SJSA1 (cell line): ENCODE data around the gene PIM2. TPM values are rescaled to one million over a fixed set of nuclear protein-coding genes. Genes with fewer than 3 reads are reported as not detected.

Experiments used
- DNase-seq, 2 experiments: peaks; one replicate each; pipeline ENCODE4 v3.0.0-alpha.2; 2015 to 2020; ENCODE audit warnings: low spot score in 2 of 2, low read depth in 1 of 2
- H3K27ac ChIP-seq: fragments of 250-450 bp; sonication (Bioruptor Pico); 2 replicates; pipeline ENCODE4 v1.5.1; 2020; ENCODE audit warnings: mild to moderate bottlenecking, moderate library complexity
- H3K27me3 ChIP-seq: fragments of 250-450 bp; sonication (Bioruptor Pico); replicated peaks from 2 replicates; pipeline ENCODE4 v1.5.1; 2020; ENCODE audit warnings: mild to moderate bottlenecking, moderate library complexity
- H3K36me3 ChIP-seq: fragments of 250-450 bp; sonication (Bioruptor Pico); 2 replicates; pipeline ENCODE4 v1.5.1; 2020; ENCODE audit warnings: mild to moderate bottlenecking
- H3K4me1 ChIP-seq: fragments of 250-450 bp; sonication (Bioruptor Pico); replicated peaks from 2 replicates; pipeline ENCODE4 v1.6.1; 2021; ENCODE audit warnings: mild to moderate bottlenecking
- H3K4me3 ChIP-seq: fragments of 250-450 bp; sonication (Bioruptor Pico); 2 replicates; pipeline ENCODE4 v1.5.1; 2020; ENCODE audit warnings: mild to moderate bottlenecking
- H3K9me3 ChIP-seq: fragments of 250-450 bp; sonication (Bioruptor Pico); replicated peaks from 2 replicates; pipeline ENCODE4 v1.5.1; 2020; ENCODE audit warnings: mild to moderate bottlenecking
- total RNA-seq: library from RNA; depleted of rRNA; stranded (reverse); fragments of >200 nt; shearing (Covaris generic); gene quantifications from 2 replicates; pipeline ENCODE4 v1.2.3, GENCODE V29; 2014

Gene PIM2
- total RNA-seq, 1 experiment from 2014 or later, result 10.8 TPM

DNA sequence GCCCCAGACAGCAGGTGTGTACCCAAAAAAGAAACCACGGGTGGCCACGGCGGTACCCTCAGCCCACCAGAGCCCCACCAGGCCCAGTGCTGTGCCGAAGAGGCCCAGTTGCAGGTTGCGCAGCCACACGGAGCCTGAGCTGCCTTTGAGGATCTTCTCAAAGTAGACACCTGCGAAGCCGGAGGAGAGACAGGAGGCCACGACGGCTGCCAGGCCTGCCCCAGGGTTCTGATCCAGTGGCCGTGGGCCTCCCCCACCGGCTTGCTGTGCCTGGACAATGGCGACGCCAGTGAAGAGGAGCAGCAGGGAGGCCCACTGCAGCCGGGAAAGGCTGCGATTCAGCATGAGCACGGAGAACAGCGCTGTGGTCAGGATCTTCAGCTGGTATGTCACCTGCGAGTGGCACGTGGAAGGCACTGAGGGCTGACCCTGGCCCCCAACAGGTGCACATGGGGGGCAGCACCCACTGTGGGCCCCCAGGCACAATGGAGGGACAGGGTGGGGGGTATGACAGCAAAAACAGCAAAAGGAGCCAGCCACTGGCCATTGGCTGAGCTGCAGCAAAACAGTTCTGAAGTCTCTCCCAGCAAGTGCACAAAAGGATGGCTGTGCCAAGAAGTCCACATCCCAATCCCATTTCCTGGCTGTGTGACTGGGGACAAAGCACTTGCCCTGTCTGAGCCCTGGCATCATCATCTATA is 13.6 kb downstream of the PIM2 start:
- H3K9me3 ChIP-seq, result no peaks in the 10 kb centered on the region

DNA sequence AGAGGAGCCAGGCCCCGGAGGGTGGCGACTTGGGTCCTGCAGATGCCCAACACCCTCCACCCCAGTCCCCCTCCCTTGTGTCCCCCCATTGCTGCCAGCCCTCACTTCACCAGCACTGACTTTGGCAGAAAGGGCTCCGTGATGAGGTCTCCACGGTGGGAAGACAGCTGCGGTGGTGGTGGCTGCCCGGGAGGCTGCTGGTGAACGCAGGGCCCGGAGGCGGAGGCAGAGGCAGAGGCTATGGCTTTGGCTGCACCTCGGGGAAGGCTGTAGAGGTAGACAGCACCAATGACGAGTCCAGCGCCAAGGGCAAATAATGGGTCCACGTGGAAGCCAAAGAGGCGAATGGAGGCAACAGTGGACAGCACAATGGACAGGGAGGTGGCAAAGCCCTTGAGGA is 14.2 kb downstream of the PIM2 start:
- H3K4me1 ChIP-seq, result no peaks in the 10 kb centered on the region
- H3K36me3 ChIP-seq, result peaks cover 20% of the 10 kb centered on the region
- H3K4me3 ChIP-seq, result no peak overlapping the region
- no peak overlapping the region for H3K27ac ChIP-seq
- H3K27me3 ChIP-seq, result no peaks in the 10 kb centered on the region
- no peak for DNase-seq
- no peaks in the 10 kb centered on the region for H3K9me3 ChIP-seq

More for the DNA sequence above, 13.6 kb downstream of the PIM2 start:
- Histone ChIP-seq H3K4me1 (no peaks in the 10 kb centered on the region), H3K27ac (no peak overlapping the region), H3K27me3 (no peaks in the 10 kb centered on the region), H3K36me3 (peaks cover 19% of the 10 kb centered on the region), H3K4me3 (no peak overlapping the region)
- no peak for DNase-seq

DNA sequence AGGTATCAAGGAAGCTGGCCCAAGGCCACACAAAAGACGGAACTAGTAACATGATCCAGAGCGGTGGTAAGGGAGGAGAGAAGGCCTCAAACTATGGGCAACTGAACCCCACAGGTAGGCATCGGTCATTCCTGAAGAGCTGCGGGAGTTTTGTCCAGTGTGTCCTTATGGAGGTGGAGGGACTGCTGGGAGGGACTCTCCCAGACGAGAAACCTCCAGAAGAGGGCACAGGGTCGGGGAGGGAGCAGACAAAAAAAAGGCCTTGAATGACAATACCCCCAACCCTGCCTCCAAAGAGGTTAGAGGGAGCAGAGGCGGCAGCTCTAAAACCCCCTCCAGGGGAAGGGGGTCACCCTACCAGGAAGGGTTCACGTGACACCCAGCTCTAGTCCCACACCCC is 14.6 kb downstream of the PIM2 start:
- H3K27me3 ChIP-seq, result no peaks in the 10 kb centered on the region
- no peak overlapping the region for H3K27ac ChIP-seq
- H3K4me3 ChIP-seq, result no peak overlapping the region
- H3K9me3 ChIP-seq, result no peaks in the 10 kb centered on the region
- peaks cover 25% of the 10 kb centered on the region for H3K36me3 ChIP-seq
- DNase-seq, result no peak
- no peaks in the 10 kb centered on the region for H3K4me1 ChIP-seq

DNA sequence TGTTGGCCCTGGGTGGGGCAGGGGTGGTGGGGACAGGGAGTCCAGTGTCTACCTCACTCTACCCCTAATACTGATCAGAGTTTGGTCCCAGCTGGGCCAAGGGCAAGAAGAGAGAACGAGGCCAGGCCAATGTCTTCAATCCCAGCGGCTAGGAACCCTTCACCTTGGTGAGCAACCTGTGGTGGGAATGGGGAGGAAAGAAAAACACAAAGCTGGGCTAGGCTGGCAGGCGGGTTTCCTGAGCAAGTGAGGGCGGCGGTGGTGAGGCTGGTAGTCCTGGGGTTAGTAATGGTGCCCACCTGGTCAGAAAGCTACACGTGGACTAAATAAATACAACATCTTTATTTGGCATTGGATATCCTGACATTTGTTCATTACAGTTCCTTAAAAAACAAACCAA is 15.5 kb downstream of the PIM2 start:
- peaks cover 27% of the 10 kb centered on the region for H3K36me3 ChIP-seq
- no peaks in the 10 kb centered on the region for H3K4me1 ChIP-seq
- no peaks in the 10 kb centered on the region for H3K27me3 ChIP-seq
- no peak overlapping the region for H3K27ac ChIP-seq
- H3K4me3 ChIP-seq, result no peak overlapping the region
- no peak for DNase-seq
- H3K9me3 ChIP-seq, result no peaks in the 10 kb centered on the region

DNA sequence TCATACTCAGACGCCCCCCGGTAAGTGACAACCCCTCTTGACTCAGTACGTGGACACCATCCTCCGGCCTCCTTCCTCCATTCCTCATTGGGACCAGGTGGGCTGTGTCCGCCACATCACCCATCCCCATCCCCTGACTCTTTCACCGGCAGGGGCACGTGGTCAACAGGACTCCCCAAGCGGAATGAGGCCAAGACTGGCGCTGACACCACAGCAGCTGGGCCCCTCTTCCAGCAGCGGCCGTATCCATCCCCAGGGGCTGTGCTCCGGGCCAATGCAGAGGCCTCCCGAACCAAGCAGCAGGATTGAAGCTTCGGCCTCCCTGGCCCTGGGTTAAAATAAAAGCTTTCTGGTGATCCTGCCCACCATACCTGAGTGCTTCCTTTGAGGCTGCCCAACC is 16.0 kb downstream of the PIM2 start:
- Histone ChIP-seq H3K4me3 (no peak overlapping the region), H3K36me3 (peaks cover 27% of the 10 kb centered on the region), H3K27me3 (no peaks in the 10 kb centered on the region), H3K27ac (no peak overlapping the region), H3K4me1 (no peaks in the 10 kb centered on the region), H3K9me3 (no peaks in the 10 kb centered on the region)
- no peak for DNase-seq

DNA sequence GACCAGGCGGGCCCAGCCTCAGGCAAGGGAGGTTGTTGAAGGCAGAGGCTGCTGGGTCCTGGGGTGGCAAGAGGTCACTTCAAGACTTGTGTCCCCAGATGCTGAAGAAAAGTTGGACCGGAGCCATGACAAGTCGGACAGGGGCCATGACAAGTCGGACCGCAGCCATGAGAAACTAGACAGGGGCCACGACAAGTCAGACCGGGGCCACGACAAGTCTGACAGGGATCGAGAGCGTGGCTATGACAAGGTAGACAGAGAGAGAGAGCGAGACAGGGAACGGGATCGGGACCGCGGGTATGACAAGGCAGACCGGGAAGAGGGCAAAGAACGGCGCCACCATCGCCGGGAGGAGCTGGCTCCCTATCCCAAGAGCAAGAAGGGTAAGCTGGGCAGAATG is 16.7 kb downstream of the PIM2 start:
- no peaks in the 10 kb centered on the region for H3K27me3 ChIP-seq
- peaks cover 27% of the 10 kb centered on the region for H3K36me3 ChIP-seq
- no peak for DNase-seq
- H3K9me3 ChIP-seq, result no peaks in the 10 kb centered on the region
- H3K4me3 ChIP-seq, result no peak overlapping the region
- no peak overlapping the region for H3K27ac ChIP-seq
- H3K4me1 ChIP-seq, result no peaks in the 10 kb centered on the region

DNA sequence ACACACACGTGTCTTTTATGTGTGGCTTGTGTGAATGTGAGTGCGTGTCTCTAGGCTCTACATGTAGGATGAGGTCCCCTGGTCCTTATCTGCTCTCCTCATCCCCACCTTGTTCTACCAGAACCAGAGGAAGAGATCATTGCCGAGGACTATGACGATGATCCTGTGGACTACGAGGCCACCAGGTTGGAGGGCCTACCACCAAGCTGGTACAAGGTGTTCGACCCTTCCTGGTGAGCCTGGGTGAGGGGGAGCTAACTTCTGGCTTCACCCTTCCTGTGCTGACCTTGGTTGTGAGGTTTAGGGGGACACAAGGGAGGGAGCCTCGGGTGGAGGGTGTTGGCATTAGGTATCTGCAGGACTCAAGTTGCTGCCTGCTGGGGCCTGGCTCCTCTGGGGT is 17.8 kb downstream of the PIM2 start:
- Histone ChIP-seq H3K36me3 (peaks cover 27% of the 10 kb centered on the region), H3K9me3 (no peaks in the 10 kb centered on the region), H3K4me3 (no peak overlapping the region), H3K27me3 (no peaks in the 10 kb centered on the region), H3K27ac (no peak overlapping the region), H3K4me1 (no peaks in the 10 kb centered on the region; the same call in 1 of the 2 replicates)
- no peak for DNase-seq

DNA sequence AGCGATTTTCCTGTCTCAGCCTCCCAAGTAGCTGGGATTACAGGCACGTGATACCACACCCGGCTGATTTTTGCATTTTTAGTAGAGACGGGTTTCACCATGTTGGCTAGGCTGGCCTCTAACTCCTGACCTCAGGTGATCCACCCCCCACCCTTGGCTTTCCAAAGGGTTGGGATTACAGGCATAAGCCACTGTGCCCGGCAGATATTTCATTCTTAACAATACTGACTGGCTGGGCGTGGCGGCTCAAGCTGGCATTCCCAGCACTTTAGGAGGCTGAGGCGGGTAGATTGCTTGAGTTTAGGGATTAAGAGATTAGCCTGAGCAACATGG is 19.8 kb downstream of the PIM2 start:
- Histone ChIP-seq H3K27me3 (no peaks in the 10 kb centered on the region), H3K4me1 (no peaks in the 10 kb centered on the region; the same call in 1 of the 2 replicates)

DNA sequence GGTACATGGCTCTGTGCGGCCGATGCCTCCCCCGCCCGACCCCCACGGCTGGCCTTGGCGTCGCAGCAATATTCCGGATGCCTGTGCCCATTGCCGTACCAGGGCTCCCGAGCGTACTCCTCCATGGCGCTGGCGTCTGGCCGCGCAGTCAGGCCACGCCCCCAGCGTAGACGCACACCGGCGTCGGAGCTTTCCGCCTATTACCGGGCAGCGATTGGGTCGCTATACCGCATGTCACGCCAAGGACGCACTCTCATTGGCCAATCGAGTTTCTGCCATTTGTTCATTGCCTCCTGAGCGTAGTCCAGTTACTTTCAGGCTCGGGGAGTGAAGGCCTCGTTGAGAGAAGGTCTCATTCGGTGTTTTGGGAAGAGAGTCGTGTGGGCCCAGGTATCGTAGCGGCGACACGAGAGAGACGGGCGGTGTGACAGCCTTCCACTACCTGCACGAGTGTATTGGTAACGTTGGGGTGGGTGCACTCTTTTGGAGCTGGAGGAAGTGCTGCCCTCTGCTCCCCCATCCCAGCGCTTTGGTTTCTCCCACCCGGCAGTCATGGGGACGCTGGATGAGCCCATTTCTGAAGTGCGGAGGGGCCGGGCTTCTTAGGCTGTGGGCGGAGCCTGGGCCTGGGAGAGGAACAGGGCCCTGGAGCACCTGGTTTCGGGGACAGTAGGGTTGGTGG is 21.1 kb downstream of the PIM2 start, which contains the start of the genes PQBP1 and TIMM17B:
TSS of gene PQBP1 (plus strand) at position 306 of the 682 bp plus-strand sequence. CDS start 580 bp downstream, outside the sequence.
TSS of gene TIMM17B (minus strand) at position 144 of the 682 bp plus-strand sequence. CDS start at position 125, 19 bp downstream.
- H3K27ac ChIP-seq, result peak within 1 kb of the TSS; percentile 54
- H3K27me3 ChIP-seq, result no peaks in the 10 kb centered on the region
- H3K36me3 ChIP-seq, result peaks cover 29% of the 10 kb centered on the region
- peak within 1 kb of the TSS; percentile 57 for H3K4me3 ChIP-seq
- no peaks in the 10 kb centered on the region; the same call in 1 of the 2 replicates for H3K4me1 ChIP-seq
- no peaks in the 10 kb centered on the region for H3K9me3 ChIP-seq
- DNase-seq, result peak; percentile 91 to 93

More for the DNA sequence above, 19.8 kb downstream of the PIM2 start:
- Histone ChIP-seq H3K36me3 (peaks cover 30% of the 10 kb centered on the region), H3K9me3 (no peaks in the 10 kb centered on the region), H3K27ac (no peak overlapping the region), H3K4me3 (no peak overlapping the region)
- DNase-seq, result no peak

DNA sequence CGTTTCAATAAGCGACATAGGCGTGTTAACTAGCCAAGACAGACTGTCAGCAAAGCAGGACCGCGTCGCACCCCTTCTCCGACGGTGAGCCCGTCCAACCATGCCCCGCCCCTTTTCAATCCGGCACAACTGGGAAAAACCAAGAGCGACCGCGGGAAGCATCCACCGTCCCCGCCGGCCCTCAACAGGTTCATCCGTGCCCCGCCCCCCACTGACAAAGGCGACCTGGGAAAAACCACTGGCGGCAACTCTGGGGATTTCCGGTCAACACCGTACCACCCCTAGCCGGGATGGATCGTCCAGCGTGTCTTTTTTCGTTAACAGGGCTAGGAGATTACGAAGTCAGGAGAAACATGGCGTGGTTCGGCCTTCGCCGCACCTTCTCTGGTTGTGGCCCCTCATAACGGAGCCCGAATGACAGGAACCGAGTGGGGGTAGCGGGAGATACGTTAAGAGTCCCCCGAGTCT is 21.6 kb downstream of the PIM2 start:
- DNase-seq, result peak; percentile 78 to 79
- Histone ChIP-seq H3K27ac (peak overlapping the region; percentile 54), H3K36me3 (peaks cover 23% of the 10 kb centered on the region), H3K27me3 (no peaks in the 10 kb centered on the region), H3K4me1 (peaks cover 1% of the 10 kb centered on the region), H3K9me3 (no peaks in the 10 kb centered on the region), H3K4me3 (peak overlapping the region; percentile 57)

DNA sequence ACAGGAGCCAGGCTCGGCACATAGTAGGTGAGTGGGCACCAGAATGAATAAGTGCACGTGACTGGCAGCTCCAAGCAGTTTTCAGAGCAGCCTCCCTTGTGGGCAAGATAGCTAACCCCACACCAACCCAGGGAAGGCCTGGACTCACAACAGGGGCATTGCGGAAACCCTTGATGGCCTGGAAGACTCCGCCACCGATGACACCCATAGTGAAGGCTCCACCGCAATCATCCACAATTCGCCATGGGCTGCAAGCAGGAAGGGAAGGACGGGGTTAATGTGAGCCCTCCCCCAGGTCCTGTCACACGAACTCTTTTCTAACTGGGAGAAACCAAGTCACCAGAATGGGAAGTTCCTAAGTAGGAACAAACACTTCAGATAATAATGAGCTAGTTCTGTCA is 22.2 kb downstream of the PIM2 start:
- no peak for DNase-seq
- Histone ChIP-seq H3K9me3 (no peaks in the 10 kb centered on the region), H3K4me3 (peak overlapping the region; percentile 57), H3K4me1 (peaks cover 6% of the 10 kb centered on the region), H3K36me3 (peaks cover 17% of the 10 kb centered on the region), H3K27ac (peak overlapping the region; percentile 54; the same call in 1 of the 2 replicates), H3K27me3 (no peaks in the 10 kb centered on the region)

DNA sequence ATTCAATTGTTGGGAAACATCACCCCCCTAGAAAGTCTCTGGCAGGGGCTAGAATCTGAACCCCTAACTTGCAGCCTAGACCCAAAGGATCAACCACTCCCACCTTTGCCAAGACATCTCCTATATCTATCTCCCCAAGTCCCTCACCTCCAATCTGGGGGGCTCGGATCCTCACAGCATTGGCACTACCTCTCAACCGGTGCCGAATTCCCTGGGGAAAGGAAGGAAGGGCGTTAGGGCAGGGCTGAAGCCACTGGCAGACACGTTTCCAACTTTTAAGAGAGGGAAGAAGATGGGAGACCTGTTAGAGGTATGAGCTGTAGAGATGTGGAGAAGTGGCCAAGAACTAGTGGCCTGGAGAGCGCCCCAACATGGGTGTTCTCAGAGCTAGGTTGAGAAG is 23.9 kb downstream of the PIM2 start:
- no peak for DNase-seq
- Histone ChIP-seq H3K4me1 (peaks cover 6% of the 10 kb centered on the region), H3K36me3 (peaks cover 11% of the 10 kb centered on the region), H3K4me3 (no peak overlapping the region), H3K27ac (no peak overlapping the region), H3K27me3 (no peaks in the 10 kb centered on the region), H3K9me3 (no peaks in the 10 kb centered on the region)

DNA sequence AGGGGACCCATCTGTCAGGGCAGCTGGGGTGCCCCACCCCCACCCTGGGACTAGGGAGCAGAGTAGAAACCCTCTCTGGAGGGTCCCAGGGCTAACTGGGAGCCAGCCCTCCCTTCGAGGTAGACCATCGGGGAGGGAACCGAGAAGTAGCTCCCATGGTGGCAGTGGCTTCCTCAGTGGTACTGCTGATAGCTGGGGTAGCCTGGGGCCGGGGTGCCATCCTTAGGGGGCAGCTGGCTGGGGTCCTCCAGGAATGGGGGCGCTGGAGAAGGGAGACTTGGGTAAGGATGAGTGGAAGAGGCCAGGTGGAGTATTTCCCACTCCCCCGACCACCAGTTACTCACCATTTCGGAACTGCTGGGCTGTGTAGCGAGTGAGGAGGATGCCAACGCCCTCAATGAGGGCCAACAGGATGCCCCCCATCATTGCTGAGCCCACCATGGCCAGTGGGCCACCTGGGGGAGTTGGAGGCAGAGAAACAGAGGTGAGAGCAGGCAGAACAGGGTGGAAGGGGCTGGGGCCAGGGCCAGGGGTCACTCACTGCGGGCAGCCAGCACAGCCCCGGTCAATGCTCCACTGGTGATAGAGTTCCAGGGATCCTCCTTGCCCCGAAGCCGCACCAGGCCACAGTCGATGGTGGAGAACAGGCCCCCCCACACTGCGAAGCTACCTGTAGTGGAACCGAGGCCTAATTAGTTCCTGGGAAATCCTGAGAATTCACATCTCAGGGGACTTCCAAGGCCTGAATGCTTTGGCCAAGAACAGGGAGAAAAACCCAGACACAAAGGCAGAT is 25.1 kb downstream of the PIM2 start:
- Histone ChIP-seq H3K27ac (no peak overlapping the region), H3K27me3 (no peaks in the 10 kb centered on the region), H3K36me3 (peaks cover 3% of the 10 kb centered on the region; the same call in 1 of the 2 replicates), H3K9me3 (no peaks in the 10 kb centered on the region), H3K4me1 (peaks cover 6% of the 10 kb centered on the region), H3K4me3 (no peak overlapping the region)
- no peak for DNase-seq
